HG02759 (cell line): ENCODE results near the gene KRTAP7-1.
A peak's percentile ranks its signal among the peaks of the same experiment; 100 is the strongest.

Experiments
- ATAC-seq: cut with Tn5 transposase; IDR thresholded peaks from one replicate; pipeline ENCODE4 v1.9.1; 2021; ENCODE audit warnings: mild to moderate bottlenecking, moderate library complexity; ENCODE audit not compliant: unreplicated experiment

The KRTAP7-1 gene

DNA sequence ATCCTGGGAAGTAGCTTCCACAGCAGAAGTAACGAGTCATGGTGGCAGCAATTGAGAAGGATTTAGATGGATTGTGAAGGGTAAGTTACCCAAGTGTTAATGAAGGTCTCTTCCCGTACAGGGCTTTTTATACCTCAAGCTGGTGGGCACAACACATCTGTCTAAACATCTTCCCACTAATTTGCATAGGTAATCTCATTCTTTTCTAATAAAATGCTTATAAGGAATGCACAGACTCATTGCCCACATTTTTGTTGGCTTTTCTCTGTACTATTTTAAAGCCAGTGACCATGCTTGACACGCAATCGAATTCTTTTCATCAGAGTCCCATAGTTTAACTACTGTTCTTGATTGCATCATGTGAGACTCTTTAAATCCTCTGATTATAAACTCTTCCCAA is at the start of gene KRTAP7-1:
TSS of gene KRTAP7-1 (minus strand) at position 101 of the 400 bp plus-strand sequence. CDS start at position 40, 61 bp downstream.
- no peak for ATAC-seq

DNA sequence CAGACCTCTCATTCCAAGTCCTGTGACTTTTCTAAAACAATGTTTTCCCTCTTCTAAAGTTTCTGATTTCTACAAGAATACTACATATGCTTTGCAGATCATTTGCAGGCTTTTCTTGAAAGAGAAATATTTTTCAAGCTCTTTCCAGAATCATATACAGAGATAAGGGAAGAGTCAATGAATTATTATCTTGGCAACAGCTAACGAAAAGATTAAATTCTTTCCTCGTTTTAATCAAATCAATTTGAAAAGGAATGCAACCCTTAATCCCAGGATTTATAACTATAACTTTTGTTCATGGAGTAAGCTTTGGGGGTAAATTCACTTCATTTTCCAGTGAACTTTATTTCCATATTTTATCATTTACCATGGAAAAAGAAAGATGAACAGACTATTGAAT is 45.0 kb upstream of the KRTAP7-1 start:
- ATAC-seq: no peak

DNA sequence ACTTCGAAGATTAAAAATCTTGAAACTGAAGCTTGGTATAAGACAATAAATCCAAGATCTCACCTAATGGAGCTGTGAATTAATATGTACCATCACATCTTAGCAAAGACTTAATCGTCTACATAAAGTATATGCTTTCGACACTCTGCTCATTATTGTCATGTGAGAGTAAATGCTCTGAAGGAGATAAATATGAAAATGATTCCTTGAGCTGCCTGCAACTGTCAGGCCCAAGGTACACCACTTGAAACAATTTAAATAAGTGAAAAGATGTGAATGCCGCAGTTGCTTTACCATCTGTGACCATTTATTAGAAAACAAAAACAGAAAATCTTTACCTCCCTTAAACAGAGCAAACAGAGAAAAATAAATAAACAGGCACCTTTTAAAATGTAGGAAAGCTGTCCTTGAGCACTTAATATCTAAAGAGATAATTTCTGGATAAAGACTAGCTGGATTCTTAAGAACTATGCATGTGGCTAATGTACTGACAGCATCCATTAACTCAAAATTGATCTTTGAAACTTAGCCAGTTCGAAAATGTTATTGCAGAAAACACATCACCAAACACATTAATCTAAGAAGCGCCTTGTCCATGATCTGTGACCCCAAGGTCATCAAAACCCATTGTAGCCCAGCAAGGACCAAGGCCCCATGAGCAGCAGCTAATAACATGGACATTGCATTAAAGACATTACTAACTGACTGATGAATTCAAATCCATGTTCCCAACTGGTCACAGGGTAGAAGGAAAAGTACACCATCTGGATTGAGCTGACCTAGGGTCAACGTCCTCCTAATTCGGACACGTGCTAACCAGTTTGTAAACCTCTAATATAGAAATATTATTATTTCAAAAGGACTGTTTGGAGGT is 18.3 kb upstream of the KRTAP7-1 start:
- ATAC-seq: no peak

GRCh38 chr21:30842990-30843389 is 13.4 kb upstream of the KRTAP7-1 start:
- ATAC-seq: no peak

DNA sequence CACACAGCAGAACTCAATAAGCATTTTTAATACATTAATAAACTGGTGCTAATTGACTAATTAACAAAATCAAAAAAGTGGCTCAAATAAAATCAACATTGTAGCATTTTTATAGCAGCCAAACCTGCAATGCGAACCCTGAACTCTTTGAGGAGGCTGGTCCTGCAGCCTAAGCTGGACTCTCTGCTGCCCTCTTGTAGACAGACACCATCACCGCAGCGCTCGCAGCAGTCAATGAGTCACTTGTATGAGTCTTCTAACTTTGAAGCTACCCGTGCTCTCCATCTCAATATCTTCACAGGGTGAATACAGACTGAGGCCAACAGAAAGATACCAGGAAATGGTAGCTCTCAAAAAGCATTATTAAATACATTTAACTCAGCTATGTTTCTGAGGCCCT is 9.7 kb upstream of the KRTAP7-1 start:
- no peak for ATAC-seq

DNA sequence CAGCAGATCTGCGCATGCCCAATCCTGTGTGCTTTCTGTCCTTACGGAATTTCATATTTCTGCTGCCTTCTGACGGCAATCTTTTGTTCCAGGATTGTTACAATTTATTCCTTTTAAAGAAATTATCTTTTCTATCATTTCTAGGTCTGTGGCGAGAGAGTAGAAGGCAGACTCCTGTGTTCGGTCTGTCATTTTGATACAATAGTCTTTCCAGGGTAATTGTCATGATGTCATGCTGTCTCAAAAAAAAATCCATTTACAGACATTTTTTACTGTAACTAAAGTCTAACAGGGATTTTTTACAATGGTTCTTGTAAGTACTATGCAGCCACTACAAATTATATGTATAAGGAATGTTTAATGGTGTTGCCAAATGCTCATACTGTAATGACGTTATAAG is 9.0 kb upstream of the KRTAP7-1 start:
- ATAC-seq: no peak

DNA sequence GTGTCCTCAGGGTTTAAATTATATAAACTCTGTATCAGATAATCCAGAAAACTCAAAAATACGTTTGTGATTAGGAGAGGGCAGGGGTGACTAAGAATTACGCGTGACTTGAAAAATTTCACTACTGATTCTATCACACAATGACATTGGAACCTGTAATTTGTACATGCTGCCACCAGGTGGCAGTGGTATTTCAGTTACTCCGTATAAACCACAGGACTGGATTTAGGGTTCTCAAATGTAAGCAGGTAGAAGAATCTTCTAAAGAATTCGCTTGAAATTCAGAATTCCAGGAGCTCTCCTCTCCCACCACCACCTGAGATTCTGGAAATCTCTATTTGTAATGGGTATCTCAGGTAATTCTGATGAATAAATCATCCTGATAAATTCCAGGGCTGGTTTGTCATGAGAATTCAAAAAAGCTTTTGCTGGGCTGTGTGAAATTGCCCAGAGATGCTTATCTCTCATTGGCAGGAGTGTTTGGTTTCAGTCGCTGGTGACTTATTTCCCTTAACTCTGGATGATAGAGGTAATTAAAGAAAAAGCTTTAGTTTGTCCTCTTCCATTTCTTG is 1.7 kb upstream of the KRTAP7-1 start:
- peak; percentile 62 for ATAC-seq

DNA sequence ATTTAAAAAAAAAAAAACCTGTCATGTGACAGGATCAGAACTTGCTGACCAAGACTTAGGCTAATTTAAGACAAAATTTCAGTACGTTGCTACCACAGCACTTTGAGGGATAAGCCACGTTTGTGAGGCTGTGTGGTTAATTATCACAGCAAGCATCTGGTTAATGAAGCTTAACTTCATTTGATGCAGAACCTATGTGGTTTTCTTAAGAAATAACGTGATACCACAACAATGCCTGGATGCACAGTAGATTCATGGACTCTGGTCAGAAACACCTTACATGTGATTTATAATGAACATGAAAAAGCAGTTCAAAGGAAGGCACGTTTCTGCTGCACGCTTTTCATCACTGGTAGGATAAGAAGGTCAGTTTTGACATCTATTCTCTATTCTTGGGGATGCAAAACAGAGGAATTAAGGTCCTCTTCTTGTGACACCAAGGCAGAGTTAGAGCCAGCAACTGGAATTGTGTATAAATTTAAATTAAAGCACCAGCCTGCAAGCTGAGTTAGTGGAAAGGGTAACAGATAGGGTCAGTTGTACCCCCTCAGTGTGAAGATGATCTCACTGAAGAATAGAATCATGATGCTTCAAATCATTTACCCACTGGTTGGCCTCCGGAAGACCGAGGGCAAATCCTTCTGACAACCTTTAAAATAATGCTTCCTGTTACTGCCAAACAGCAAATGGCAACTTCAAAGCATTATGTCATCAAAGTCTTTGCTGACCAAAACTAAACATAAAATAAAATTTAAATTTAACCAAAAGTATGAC is 10.5 kb downstream of the KRTAP7-1 start:
- ATAC-seq: no peak

DNA sequence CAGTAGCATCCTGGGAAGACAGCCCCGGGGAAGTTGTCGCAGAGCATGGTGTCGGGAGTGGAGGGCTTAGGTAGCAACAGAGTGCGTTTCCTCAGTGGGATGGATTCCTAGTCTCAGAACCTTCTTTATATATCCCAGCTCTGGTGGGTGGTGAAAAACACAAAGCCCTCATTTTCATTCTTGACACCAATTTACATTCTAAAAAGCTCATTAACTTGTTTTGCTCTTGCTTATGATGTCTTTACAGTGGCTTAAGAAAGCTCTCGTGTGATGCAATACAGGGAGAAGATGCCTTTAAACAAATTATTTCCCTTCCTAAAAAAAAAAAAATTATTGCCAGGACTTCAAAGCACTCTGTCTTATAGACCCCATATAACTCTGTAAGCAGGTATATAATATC is 16.4 kb downstream of the KRTAP7-1 start, which contains the start of gene KRTAP8-1:
TSS of gene KRTAP8-1 (minus strand) at position 101 of the 400 bp plus-strand sequence. CDS start at position 47, 54 bp downstream.
- ATAC-seq: no peak

GRCh38 chr21:30800605-30801004 is 29.0 kb downstream of the KRTAP7-1 start:
- no peak for ATAC-seq

DNA sequence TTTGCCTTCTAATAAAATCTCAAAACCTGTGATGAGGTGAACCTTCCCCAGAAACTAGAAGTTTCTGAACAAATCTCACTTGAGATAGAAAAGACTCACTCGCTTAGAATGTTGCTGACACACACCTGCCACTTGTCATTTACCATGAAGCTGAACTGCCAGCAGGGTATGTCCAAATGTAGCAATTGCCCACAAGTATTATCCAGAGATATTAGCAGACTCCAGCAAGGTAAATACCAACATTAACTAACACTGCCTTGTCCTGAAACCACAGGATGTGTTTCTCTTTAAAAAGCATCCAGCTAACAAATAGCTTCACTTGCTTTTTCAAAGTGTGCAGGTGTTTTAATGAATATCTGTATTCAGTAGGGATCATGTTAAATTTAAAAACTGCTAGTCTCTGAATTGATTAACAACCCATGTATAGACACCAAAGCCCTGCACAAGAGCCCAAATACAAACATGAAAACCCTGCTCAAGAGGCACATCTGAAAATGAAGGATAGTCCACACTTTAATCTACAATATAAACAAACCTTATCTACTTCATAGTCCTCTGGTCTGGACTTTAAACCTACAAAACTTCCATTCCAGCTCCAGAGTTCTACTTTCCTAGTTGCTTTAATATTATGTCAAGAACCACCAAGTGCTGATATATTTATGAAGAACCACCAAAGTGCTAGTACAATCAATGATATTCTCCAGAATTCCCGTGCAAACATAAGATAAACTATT is 35.8 kb downstream of the KRTAP7-1 start:
- ATAC-seq: no peak

DNA sequence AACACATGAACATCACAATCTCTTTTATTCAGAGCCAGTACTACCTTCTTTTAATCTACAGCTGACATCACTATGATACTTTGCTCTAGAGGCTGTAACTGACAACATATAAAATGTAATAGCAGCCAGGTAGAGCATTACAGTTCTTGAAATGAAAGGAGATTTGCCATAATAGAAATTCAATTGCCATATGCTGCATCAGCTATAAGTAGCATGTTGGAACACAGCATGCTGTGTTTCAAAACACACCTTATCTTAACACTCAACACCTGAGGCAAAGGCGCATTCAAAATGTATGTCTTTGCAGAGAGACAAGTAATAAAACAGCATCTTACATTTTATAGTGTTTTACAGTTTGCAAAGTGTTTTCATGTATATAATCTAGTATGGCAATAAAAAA is 50.3 kb downstream of the KRTAP7-1 start:
- ATAC-seq: no peak
